Measurements from ENCODE around the gene KRT12. TPM values are rescaled to one million over a fixed set of nuclear protein-coding genes. Genes with fewer than 3 reads are reported as not detected.
A peak's percentile ranks its signal among the peaks of the same experiment; 100 is the strongest.

KRT12 gene
- total RNA-seq, 1 donor from 2014 or later, result not detected

- no peak overlapping the region for H3K27ac Mint-ChIP-seq (ENCODE audit: unreplicated experiment)
- TF ChIP-seq CTCF (IDR thresholded peaks at IDR 0.05; ENCODE audit: partially characterized antibody, unreplicated experiment), result no peak
- H3K36me3 Mint-ChIP-seq (ENCODE audit: unreplicated experiment), result no peaks in the 10 kb centered on the region
- no peak for DNase-seq
- H3K27me3 Mint-ChIP-seq (ENCODE audit: unreplicated experiment), result no peaks in the 10 kb centered on the region
- peaks cover 2% of the 10 kb centered on the region for H3K4me1 Mint-ChIP-seq (ENCODE audit: low read depth, unreplicated experiment)
- H3K4me3 Mint-ChIP-seq (ENCODE audit: unreplicated experiment), result no peak overlapping the region
- H3K9me3 Mint-ChIP-seq (ENCODE audit: unreplicated experiment), result no peaks in the 10 kb centered on the region
Measured at GRCh38 chr17:40821536-40821935, 45.5 kb downstream of the KRT12 start.

- no peak for DNase-seq
- peak overlapping the region; percentile 18 for H3K4me3 Mint-ChIP-seq (ENCODE audit: unreplicated experiment)
- H3K4me1 Mint-ChIP-seq (ENCODE audit: low read depth, unreplicated experiment), result peaks cover 2% of the 10 kb centered on the region
- no peak for TF ChIP-seq CTCF (IDR thresholded peaks at IDR 0.05; ENCODE audit: partially characterized antibody, unreplicated experiment)
- no peaks in the 10 kb centered on the region for H3K9me3 Mint-ChIP-seq (ENCODE audit: unreplicated experiment)
- no peaks in the 10 kb centered on the region for H3K27me3 Mint-ChIP-seq (ENCODE audit: unreplicated experiment)
- H3K27ac Mint-ChIP-seq (ENCODE audit: unreplicated experiment), result no peak overlapping the region
- no peaks in the 10 kb centered on the region for H3K36me3 Mint-ChIP-seq (ENCODE audit: unreplicated experiment)
Measured at GRCh38 chr17:40820228-40820838, 46.7 kb downstream of the KRT12 start.

- no peak for TF ChIP-seq CTCF (IDR thresholded peaks at IDR 0.05; ENCODE audit: partially characterized antibody, unreplicated experiment)
- Mint-ChIP-seq H3K9me3 (ENCODE audit: unreplicated experiment) (no peaks in the 10 kb centered on the region), H3K4me3 (ENCODE audit: unreplicated experiment) (peak overlapping the region; percentile 91), H3K27ac (ENCODE audit: unreplicated experiment) (peak overlapping the region; percentile 76), H3K27me3 (ENCODE audit: unreplicated experiment) (no peaks in the 10 kb centered on the region), H3K36me3 (ENCODE audit: unreplicated experiment) (no peaks in the 10 kb centered on the region), H3K4me1 (ENCODE audit: low read depth, unreplicated experiment) (peaks cover 2% of the 10 kb centered on the region)
- DNase-seq, result no peak
Measured at GRCh38 chr17:40819528-40820125, 47.4 kb downstream of the KRT12 start.

GRCh38 chr17:40818733-40819527 lies 48.1 kb downstream of the KRT12 start:
- Mint-ChIP-seq H3K36me3 (ENCODE audit: unreplicated experiment) (no peaks in the 10 kb centered on the region), H3K27me3 (ENCODE audit: unreplicated experiment) (no peaks in the 10 kb centered on the region), H3K27ac (ENCODE audit: unreplicated experiment) (peak overlapping the region; percentile 77), H3K4me3 (ENCODE audit: unreplicated experiment) (peak overlapping the region; percentile 96), H3K4me1 (ENCODE audit: low read depth, unreplicated experiment) (peaks cover 2% of the 10 kb centered on the region), H3K9me3 (ENCODE audit: unreplicated experiment) (no peaks in the 10 kb centered on the region)
- peak; percentile 88 for DNase-seq
- TF ChIP-seq CTCF (IDR thresholded peaks at IDR 0.05; ENCODE audit: partially characterized antibody, unreplicated experiment), result no peak

- Mint-ChIP-seq H3K4me1 (ENCODE audit: low read depth, unreplicated experiment) (peaks cover 2% of the 10 kb centered on the region), H3K4me3 (ENCODE audit: unreplicated experiment) (peak overlapping the region; percentile 96), H3K27ac (ENCODE audit: unreplicated experiment) (peak overlapping the region; percentile 77), H3K36me3 (ENCODE audit: unreplicated experiment) (no peaks in the 10 kb centered on the region), H3K9me3 (ENCODE audit: unreplicated experiment) (no peaks in the 10 kb centered on the region), H3K27me3 (ENCODE audit: unreplicated experiment) (no peaks in the 10 kb centered on the region)
- TF ChIP-seq CTCF (IDR thresholded peaks at IDR 0.05; ENCODE audit: partially characterized antibody, unreplicated experiment), result no peak
- DNase-seq, result no peak
Measured at GRCh38 chr17:40818343-40818732, 48.7 kb downstream of the KRT12 start.

Measured in glutamatergic neuron (in vitro differentiated cells).